Glomerular visceral epithelial cell (primary cell): ENCODE measurements around the gene ACAP3.

Experiments
- DNase-seq: peaks from one replicate; pipeline ENCODE4 v3.0.0-alpha.2; 2016; ENCODE audit errors: extremely low spot score

ACAP3 gene, protein sequence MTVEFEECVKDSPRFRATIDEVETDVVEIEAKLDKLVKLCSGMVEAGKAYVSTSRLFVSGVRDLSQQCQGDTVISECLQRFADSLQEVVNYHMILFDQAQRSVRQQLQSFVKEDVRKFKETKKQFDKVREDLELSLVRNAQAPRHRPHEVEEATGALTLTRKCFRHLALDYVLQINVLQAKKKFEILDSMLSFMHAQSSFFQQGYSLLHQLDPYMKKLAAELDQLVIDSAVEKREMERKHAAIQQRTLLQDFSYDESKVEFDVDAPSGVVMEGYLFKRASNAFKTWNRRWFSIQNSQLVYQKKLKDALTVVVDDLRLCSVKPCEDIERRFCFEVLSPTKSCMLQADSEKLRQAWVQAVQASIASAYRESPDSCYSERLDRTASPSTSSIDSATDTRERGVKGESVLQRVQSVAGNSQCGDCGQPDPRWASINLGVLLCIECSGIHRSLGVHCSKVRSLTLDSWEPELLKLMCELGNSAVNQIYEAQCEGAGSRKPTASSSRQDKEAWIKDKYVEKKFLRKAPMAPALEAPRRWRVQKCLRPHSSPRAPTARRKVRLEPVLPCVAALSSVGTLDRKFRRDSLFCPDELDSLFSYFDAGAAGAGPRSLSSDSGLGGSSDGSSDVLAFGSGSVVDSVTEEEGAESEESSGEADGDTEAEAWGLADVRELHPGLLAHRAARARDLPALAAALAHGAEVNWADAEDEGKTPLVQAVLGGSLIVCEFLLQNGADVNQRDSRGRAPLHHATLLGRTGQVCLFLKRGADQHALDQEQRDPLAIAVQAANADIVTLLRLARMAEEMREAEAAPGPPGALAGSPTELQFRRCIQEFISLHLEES

DNA sequence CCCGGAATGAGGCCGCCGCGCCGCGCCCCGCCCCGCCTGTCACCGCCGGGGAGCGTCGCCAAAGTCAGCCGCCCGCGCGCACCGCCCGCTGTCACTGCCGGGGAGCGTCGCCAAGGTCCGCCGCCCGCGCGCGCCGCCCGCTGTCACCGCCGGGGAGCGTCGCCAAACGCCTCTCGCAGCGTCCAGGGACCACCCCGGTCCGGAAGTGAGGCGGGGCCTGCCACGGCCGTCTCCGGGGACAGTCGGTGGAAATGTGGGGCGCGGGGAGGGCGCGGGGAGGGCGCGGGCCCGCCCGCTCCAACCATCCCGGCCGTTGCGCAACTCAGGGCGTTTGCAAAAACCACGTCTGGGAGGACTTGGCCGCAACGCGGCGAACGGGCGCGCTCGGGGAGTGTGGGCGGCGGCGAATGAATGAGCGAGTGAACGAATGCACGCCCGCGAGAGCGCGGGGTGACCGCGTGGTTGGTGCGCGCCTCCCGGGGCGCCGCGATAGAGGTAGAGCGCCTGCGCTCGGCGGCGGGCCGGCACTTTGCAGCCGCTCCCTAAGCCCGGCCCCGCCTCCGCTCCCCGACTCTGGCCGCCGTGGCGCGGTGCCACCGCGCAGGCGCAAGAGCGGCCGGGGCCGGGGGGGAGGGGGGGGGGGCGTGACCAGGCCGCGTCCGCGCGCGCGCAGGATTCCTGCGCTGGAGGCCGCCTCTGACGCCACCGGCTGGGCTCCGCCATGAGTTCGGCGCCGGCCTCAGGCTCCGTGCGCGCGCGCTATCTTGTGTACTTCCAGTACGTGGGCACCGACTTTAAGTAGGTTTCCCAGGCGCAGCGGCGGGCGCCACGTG, at the start of gene ACAP3, which contains the start of gene PUSL1:
Gene ACAP3, minus strand, starts transcription at position 8 of the 833 bp plus-strand sequence. CDS start 115 bp downstream, outside the sequence.
Gene PUSL1, plus strand, starts transcription at position 675 of the 833 bp plus-strand sequence. Its CDS starts 47 bp downstream, at position 722.
- DNase-seq, result peak; percentile 92

DNA sequence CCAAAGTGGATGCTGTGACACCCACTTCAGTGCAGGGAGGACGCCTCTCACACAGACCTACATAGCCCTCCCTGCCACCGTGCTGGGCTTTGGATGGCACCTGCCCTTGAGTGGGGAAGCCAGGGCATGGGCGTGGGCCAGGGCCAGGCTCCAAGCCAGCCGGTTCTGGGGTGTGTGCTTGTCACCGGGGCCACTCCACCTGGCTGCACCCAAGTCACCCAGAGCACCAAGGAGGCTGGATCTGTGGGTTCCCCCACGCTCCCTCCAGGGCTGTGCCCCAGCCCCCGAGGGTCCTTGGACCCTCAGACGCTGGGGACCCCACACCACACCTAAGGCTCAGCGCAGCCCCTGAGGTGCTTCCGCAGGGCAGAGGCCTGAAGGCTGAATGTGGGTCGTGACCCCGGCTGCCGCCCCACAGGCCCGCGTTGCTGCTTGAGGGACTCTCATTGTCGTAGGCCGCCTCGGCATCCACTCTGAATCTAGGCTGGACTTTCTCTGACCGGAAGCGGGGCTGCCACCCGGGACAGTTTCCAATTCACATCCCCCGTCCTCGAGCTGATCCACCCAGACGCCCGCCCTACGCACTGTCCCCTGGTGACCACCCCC, 49.2 kb upstream of the ACAP3 start:
- DNase-seq, result no peak

DNA sequence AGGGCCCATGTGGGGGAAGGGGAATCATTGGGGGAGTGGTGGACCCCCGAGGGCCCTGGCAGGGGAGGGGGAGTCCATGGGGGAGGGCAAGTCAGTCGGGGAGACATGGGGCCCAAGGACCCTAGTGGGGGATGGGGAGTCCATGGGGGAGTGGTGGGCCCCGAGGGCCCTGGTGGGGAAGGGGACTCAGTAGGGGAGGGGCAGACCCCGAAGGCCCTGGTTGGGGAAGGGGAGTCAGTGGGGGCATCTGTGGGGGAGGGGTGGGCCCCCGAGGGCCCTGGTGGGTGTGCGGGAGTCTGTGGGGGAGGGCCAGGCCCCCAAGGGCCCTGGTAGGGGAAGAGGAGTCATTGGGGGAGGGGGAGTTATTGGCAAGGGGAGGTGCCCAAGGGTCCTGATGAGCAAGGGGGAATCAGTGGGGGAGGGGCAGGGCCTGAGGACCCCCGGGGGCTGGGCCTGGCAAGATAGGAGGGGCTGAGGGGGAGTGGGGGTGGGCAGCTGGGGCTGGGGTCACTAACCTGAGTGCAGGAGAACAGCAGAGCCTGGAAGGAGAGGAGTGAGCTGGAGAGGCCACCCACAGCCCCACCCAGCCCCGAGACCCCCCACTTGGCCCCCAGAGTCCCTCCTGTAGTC, 48.6 kb upstream of the ACAP3 start:
- DNase-seq, result no peak

DNA sequence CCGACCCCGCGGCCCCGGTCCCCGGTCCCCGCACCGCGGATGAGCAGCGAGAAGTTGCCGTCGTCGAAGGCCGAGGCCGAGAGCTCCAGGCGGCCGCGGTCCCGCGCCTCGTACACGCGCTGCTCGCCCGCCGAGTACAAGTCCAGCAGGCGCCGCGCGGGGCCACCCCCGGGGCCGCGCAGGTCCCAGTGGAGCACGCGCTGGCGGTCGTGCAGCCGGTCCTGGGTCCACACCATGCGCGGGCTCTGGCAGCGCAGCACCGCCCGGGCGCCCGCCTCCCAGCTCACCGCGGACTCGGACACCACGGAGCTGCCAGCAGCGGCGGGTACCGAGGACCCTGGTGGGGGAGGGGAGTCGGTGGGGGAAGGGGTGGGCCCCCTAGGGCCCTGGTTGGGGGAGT, 47.7 kb upstream of the ACAP3 start:
- no peak for DNase-seq

DNA sequence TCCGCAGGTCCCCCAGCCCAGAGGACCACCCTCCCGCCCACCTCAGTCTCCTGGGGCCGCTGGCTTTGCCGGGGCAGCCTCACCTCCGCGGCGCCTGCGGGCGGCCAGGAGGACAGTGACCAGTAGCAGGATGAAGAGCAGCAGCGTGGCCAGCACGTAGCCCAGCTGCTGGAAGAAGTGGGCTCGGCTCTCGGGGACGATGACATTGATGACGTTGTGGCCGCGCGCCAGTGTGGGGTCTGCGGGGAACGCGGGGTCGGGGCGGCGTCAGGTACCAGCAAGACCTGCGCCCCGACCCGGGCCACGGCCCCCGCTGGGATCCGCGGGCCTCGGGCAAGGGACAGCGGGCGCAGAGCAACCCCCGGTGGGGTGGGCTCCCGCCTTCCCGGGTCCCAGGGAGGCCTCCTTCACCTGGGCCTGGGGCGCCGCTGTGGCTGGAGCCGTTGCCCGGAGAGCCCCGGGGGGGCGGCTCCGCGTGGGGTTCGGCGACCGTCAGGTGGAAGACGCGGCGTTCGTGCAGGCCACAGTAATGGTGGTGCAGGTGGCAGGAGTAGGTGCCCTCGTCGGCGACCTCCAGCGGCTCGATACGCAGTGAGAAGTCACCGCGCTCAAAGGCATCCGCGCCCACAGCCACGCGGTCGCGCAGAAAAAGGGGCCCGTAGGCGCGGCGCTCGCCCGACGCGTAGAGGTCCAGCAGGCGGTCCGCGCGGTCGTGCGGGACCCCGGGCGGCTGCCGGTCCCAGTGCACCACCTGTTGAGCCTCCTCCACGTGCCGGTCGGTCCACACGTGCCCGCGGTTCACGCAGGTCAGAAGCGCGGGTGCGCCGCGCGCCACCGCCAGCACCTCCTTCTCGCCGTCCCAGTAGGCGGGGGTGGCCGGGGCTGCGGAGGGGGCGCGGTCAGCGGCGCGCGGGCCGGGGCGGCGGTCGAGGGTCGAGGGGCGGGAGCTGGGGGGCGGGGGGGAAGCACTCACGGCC, 46.8 kb upstream of the ACAP3 start:
- no peak for DNase-seq

DNA sequence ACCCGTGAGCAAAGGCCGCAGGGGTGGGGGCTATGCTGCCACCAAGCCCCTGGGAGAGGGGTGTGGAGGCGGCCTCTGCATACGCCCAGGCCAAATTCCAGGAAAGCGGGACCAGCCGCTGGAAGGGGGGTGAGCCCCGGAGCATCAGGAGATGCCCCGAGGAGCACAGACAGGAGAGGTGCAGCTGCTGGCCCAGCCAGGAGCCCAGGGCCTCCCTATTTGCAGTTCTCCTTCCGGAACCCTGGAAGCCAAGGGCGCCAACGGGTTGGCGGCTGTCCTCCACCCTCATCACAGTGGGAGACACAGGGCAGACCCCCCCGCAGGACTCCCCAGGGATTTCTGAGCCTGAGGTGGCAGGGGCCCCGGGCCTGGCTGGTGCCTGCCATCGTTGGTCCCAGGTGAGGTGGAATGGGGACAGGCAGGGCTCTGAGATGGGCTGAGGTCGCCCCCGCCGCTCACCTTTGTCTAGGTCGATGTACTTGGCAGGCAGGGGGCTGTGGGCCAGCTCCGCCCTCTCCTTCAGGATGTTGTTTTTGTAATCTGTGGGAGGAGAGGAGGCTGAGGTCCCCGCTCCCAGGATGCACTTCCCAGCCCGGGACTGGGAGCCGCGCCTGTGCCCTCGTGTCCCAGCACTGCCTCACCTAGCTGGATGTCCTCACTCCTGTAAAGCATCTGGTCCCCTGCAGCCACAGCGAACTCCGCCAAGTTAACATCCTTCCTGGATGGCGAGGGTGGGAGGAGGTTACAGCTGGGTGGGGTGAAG, 45.8 kb upstream of the ACAP3 start:
- no peak for DNase-seq

DNA sequence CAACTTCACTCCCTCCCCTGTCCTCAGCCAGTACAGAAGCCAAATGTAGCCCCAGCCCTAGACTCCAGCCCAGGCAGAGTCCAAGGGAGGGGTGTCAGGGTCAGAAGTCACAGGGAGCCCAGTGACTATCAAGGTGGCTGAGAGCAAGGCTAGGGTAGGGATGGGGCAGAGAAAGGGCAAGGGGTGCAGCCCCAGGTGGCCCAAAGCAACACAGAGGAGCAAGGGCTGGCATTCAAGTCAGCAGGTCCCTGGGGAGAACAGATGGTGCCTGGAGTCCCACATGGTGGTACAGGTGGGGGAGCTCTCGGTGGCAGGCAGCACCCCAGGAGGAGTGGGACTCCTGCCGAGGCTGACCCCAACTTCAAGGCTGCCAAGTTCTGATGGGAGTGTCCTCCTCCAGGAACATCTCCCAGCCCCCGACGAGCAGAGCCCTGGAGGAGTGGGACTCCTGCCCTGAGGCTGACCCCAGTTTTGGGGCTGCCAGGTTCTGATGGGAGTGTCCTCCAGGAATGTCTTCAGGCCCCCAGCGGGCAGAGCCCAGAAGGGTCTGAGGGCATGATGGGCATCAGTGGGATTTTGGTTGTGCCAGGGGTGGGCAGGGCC, 45.2 kb upstream of the ACAP3 start:
- DNase-seq, result no peak

DNA sequence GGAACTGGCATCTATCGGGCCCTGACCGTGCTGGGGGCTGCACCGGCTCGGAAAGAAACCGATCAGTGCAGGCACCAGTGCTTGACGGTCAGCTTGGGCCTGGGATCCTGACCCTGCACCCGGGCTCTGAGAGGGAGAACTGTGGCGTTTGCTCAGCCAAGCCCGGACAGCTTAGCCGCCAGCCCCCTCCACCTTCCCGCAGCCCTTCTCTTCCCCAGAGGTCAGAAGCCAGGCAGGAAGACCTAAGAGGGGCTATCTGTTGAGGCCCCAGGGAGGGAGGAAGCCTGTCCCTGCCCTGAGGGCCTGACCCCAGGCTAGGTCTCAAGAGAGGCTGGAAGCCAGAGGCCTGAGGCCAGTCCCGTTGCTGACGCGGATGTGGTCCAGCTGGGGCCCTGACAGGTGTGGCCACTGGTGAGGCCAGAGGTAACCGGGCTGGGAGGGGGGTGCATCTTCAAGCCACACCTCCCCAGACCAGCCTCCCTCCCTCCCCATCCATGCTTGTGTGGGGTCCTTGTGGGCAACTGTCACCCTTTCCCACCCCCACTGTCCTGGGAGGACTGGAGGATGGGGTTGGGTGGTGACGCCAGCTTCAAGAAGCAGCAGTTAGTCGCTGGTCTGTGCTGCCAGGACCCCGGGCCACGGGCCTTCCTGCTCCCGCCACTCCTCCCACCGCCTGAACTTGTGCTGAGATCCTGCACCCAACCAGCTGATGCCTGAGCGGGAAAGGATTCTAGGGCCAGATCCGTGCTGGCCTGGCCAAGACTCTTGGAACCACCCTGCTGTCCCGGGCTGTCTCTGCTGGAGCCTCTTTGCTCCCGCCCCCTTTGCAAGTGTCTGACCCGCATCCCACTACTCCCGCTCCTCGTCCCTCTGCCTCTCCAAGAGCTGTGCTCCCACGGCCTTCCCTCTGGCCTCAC, 44.0 kb upstream of the ACAP3 start:
- DNase-seq, result no peak

DNA sequence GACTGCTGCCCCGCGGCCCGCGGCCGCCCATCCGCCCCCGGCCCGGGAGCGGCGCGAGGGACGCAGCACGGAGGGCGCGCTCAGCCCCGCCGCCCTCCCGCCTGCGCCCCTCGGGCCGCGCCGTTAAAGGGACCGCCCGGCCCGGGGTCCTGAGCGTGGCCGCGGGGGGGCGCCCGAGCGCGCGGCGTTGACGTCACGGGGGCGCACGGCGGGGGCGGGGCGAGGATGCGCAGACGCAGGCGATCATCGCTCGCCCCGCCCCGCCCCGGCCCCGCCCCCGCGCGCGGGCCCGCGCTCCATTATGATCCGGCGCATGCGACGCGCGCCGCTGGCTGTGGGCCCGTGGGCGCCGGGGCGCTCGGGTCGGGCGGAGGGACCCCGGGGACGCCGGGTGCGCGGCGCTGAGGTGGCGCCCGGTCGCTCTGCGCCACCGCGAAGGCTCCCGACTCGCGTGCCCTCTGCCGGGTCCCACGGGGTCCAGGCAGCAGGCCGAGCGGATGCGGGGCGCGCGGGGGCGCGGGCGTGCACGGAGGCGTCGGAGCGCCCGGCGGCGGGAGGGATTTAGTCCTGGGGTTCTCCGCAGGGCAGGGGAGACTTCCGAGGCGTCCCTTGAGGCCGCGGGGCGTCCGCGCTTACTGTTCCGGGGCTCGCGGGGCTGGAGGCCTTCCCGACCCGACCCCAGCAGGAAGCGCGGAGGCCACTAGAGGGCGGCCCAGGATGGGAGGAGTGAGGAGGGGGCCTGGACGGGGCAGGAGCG, 41.7 kb upstream of the ACAP3 start, which contains the start of gene DVL1:
Gene DVL1, minus strand, starts transcription at position 163 of the 757 bp plus-strand sequence. CDS start 353 bp downstream, outside the sequence.
- DNase-seq, result peak; percentile 78

DNA sequence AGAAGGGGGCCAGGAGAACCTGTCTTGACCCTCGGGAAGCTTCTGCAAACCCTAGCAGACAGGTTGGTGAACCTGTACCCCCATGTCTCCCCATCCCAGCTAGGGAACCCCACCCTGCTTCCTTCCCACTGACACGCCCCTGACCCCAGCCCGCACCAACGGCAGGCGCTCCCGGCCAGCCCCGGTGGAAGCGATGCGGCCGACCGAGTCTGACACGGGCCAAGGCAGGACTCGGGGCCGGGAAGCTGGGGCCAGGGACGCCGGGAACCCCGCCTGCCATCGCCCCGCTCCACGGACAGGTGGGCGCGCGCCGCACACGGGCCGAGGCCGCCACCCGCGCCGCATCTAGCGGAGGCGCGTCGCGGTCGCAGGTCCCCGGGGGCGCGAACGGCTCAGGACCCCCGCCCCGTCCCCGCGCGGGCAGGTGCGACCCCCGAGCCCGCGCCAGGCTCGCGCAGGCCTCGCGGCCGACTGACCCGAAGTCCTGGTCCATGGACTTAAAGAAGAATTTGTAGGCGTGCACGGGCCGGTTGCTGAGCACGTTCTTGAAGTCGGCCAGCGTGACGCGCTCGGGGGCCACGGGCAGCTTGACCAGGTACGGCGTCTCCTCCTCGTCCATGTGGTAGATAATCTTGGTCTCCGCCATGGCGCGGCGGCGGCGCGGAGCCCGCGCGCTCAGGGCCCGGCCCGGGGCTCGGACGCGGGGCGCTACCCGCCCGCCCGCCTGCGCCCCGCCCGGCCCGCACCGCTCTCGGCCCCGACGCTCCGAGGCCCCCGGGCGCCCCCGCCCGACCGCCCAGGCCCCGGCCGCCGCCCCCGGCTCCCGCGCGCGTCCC, 40.9 kb upstream of the ACAP3 start:
- DNase-seq, result peak; percentile 53

DNA sequence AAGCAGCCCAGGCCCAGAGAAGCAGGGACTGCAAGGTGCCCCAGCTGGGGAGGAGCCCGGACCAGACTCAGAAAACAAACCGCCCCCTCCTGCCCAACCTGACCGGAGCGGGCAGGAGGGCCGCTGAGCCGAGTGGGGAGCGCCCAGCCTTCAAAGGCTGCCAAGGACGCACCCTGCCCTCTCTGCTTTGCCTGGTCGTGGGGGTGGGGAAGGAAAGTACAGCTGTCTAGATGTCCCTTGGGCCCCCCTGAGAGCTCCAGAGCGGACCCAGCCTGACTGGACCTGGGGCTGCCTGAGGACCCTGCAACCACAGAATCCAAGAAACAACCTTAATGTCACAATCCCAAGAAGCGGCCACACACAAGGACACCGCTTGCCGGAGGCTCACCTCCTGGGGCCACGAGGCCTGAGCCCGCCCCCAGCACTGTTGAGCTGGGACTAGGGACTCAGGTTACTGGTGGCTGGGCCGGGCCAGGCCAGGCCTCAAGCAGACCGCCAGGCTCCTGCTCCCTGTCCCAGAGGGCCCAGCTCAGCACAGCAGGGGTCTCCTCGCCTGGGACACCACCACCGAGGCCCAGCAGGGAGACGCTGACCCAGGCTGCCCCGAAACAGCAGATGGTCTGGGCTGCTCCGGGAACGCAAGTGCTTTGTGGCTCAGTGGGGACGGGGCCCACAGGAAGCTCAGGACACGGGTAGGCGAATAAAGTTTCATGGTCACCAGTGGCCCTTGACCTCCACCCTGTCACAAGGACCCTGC, 40.1 kb upstream of the ACAP3 start:
- peak; percentile 59 for DNase-seq

DNA sequence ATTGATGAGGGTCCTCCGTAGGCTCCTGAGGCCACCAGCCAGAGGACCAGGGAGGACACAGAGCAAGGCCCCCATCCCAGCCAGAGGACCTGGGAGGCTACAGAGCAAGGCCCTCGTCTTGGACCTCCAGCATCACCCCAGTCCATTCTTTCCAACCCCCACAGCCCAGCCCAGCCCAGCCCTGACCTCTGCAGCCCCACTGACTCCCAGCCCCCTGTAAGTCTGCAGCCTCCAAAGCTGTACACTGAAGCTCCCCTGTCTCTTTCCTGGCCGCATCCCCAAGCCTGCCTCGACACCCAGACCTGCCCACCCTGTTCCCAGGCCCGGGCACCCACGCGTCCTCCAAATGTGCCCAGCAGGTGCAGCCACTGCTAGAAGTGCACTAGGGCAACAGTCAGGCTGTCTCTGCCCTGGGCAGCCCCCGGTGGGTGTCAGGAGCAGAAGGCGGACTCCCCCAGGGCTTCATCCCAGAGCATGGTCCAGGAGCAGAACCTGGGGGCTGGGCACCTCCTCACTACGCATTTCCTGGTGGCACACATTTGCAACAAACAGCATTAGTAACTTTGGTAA, 39.4 kb upstream of the ACAP3 start:
- DNase-seq, result no peak

DNA sequence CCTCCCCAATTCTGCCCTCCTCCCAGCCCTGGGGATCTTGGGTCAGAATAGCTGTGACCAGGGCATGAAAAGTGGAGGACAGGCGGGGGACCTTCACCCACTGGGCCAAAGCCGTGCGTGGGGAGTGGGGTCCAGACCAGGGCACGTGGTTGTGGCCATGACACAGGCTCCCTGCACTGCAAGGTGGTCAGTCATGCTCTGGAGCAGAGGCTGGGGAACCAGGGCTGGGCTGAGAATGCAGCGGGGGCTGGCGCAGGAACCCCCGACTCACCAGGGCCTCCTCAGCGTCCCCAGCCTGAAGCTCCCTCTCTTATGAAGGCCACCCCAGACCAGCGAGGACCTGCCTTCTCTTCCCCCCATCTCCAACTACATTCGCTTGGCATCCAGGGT, 38.8 kb upstream of the ACAP3 start:
- no peak for DNase-seq

DNA sequence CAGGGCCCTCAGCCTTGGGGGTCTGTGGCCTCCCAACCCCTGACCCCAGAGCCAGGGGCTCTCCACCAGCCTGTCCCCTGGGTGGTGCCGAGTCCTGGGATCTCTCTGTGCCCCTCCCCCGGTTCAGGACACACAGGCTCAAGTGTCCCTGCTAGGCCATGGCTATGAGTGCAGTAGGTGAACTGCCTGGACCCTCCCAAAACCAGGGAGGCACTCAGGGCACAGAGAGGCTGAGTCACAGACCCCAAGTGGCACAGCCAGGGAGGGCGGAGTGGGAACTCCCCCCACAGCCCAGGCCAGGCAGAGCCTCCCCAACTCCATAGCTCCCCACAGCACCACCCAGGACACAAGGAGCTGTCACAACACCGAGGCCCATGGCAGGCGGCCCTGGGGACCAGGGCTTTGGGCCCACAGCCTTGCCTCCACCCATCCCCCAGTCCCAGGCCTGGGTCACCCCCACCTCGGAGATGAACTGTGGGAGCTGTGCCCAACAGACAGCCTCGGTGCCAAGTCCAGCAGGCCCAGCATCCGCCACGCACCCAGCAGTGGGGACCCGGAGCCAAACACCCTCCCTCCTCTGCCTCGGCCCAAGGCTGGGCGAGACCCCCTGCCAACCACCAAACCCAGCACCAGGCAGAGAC, 38.2 kb upstream of the ACAP3 start:
- DNase-seq, result no peak
